Body of pancreas (tissue), 4 donors: ENCODE data around the gene EIF4B. TPM values are rescaled to one million over a fixed set of nuclear protein-coding genes. Genes with fewer than 3 reads are reported as not detected.
A peak's percentile ranks its signal among the peaks of the same experiment; 100 is the strongest.

Experiments
- ATAC-seq: fragments of 150-250 bp; one replicate; pipeline ENCODE4 v1.9.1; 2016
- DNase-seq, 4 donors: peaks; one replicate each; pipeline ENCODE4 v3.0.0-alpha.2; 2019
- H3K27ac ChIP-seq, 4 donors: fragments of 200-600 bp; sonication (generic); 1 replicate in 3 of 4; 2 replicates in 1 of 4; pipeline versions ENCODE4 v1.5.1 to v1.6.1; 2016 to 2019; ENCODE audit warnings: mild to moderate bottlenecking in 1 of 4, mixed read lengths in 1 of 4, moderate library complexity in 1 of 4
- H3K27me3 ChIP-seq, 2 donors: fragments of 200-600 bp; sonication (generic); one replicate each; pipeline ENCODE4 v1.6.0; 2016; ENCODE audit warnings: mild to moderate bottlenecking in 1 of 2
- H3K36me3 ChIP-seq, 2 donors: fragments of 200-600 bp; sonication (generic); replicated peaks in 1 of 2; 2 replicates each; pipeline ENCODE4 v1.5.1; 2016; ENCODE audit warnings: low read depth in 2 of 2; ENCODE audit not compliant: insufficient read depth in 1 of 2
- H3K4me1 ChIP-seq: fragments of 200-600 bp; sonication (generic); one replicate; pipeline ENCODE4 v1.6.0; 2016
- H3K4me3 ChIP-seq, 2 donors: fragments of 200-600 bp; sonication (generic); 1 replicate in 1 of 2; 2 replicates in 1 of 2; pipeline ENCODE4 v1.5.1; 2016 to 2019
- H3K9me3 ChIP-seq, 3 donors: fragments of 200-600 bp; sonication (generic); 1 replicate in 2 of 3; 2 replicates in 1 of 3; pipeline ENCODE4 v1.5.1; 2016
- CTCF ChIP-seq, 7 experiments: fragments of 450-650 bp in 4 of 7; fragments of 200-600 bp in 3 of 7; sonication (generic) in 3 of 7; IDR thresholded peaks; one replicate each; pipeline ENCODE4 v1.5.1; 2016 to 2019; ENCODE audit warnings: antibody characterized with exemption in 7 of 7
- POLR2A ChIP-seq, 3 donors: fragments of 450-650 bp; IDR thresholded peaks; one replicate each; pipeline ENCODE4 v1.6.1; 2016; ENCODE audit warnings: antibody characterized with exemption in 3 of 3, mild to moderate bottlenecking in 2 of 3
- WGBS, 2 donors: methylation state at CpG; one replicate each; pipeline ENCODE4 v1.1.5; 2017; 5-methylcytosine and 5-hydroxymethylcytosine counted together
- intact Hi-C: fragments of 100-400 bp; cut with DNase I; formaldehyde crosslinking; loops from one replicate; pipeline ENCODE4 v1.15.1; 2023
- total RNA-seq, 2 donors: library from RNA; depleted of rRNA; stranded (reverse); fragments of >200 nt; gene quantifications; one replicate each; pipeline ENCODE4 v1.1.0, GENCODE V29; 2016

The EIF4B gene
- total RNA-seq, 2 donors from 2014 or later, result 326 to 389 TPM

- ATAC-seq, result no peak
- peak overlapping the region in 2 of 4 donors; percentile 16 to 98 for H3K27ac ChIP-seq
- peaks cover under 1 to 15% of the 10 kb centered on the region in 2 donors for H3K36me3 ChIP-seq
- H3K27me3 ChIP-seq, result no peaks in the 10 kb centered on the region
- H3K9me3 ChIP-seq, result no peaks in the 10 kb centered on the region
- H3K4me3 ChIP-seq, result no peak overlapping the region
- WGBS, 2 donors, result 80 to 86% methylated on average over 5 to 7 of the region's 7 CpGs
- no peak for TF ChIP-seq CTCF (IDR thresholded peaks at IDR 0.05)
- TF ChIP-seq POLR2A (IDR thresholded peaks at IDR 0.05), result no peak
- H3K4me1 ChIP-seq, result peaks cover 45% of the 10 kb centered on the region
- no peak for DNase-seq
- intact Hi-C loops, result no loop called here
These were observed 36.6 kb downstream of the EIF4B start for GRCh38 chr12:53042607-53043454.

GRCh38 chr12:53044052-53044581 lies 37.9 kb downstream of the EIF4B start:
- intact Hi-C loops, result no loop called here
- 51 to 57% methylated on average over 7 to 10 of the region's 10 CpGs for WGBS, 2 donors
- TF ChIP-seq POLR2A (IDR thresholded peaks at IDR 0.05), result peak in 1 of 3 donors; percentile 30
- TF ChIP-seq CTCF (IDR thresholded peaks at IDR 0.05), result no peak
- H3K27ac ChIP-seq, result peak overlapping the region; percentile 95 to 99 (median 98)
- peaks cover 0 to 10% of the 10 kb centered on the region in 2 donors for H3K36me3 ChIP-seq
- ATAC-seq (no peak), DNase-seq (peak in 3 of 4 donors; percentile 34 to 57 (median 48))
- no peaks in the 10 kb centered on the region for H3K9me3 ChIP-seq
- no peaks in the 10 kb centered on the region for H3K27me3 ChIP-seq
- H3K4me1 ChIP-seq, result peaks cover 49% of the 10 kb centered on the region
- H3K4me3 ChIP-seq, result no peak overlapping the region

GRCh38 chr12:53044896-53045695 lies 38.8 kb downstream of the EIF4B start:
- DNase-seq (peak in 2 of 4 donors; percentile 9 to 17), ATAC-seq (no peak)
- Histone ChIP-seq H3K27ac (peak overlapping the region; percentile 95 to 99 (median 98)), H3K27me3 (no peaks in the 10 kb centered on the region), H3K4me3 (no peak overlapping the region), H3K9me3 (no peaks in the 10 kb centered on the region), H3K36me3 (peaks cover 0 to 2% of the 10 kb centered on the region in 2 donors), H3K4me1 (peaks cover 58% of the 10 kb centered on the region)
- TF ChIP-seq POLR2A (IDR thresholded peaks at IDR 0.05) (no peak), CTCF (IDR thresholded peaks at IDR 0.05) (no peak)
- 40 to 46% methylated on average over 4 of the region's 4 CpGs for WGBS, 2 donors
- intact Hi-C loops, result no loop called here

- WGBS, 2 donors, result 20% methylated on average over 5 of the region's 5 CpGs
- H3K27me3 ChIP-seq, result no peaks in the 10 kb centered on the region
- H3K4me1 ChIP-seq, result peaks cover 64% of the 10 kb centered on the region
- intact Hi-C loops, result no loop called here
- TF ChIP-seq POLR2A (IDR thresholded peaks at IDR 0.05), result peak in 2 of 3 donors; percentile 46 to 68
- TF ChIP-seq CTCF (IDR thresholded peaks at IDR 0.05), result no peak
- H3K4me3 ChIP-seq, result no peak overlapping the region
- ATAC-seq, result no peak
- no peaks in the 10 kb centered on the region for H3K36me3 ChIP-seq
- peak overlapping the region; percentile 95 to 99 (median 98) for H3K27ac ChIP-seq
- DNase-seq, result peak in 2 of 4 donors; percentile 19 to 52
- no peaks in the 10 kb centered on the region for H3K9me3 ChIP-seq
These were observed 39.4 kb downstream of the EIF4B start for GRCh38 chr12:53045696-53046045.
